DOHH2 (cell line): ENCODE results near the gene SLC1A4.

Experiments used
- H3F3A ChIP-seq: fragments of 200-600 bp; sonication (generic), shearing (Covaris generic); 2 replicates; pipeline ENCODE4 v1.6.0; 2016; ENCODE audit warnings: antibody characterized with exemption, mild to moderate bottlenecking; ENCODE audit not compliant: control insufficient read depth, insufficient read depth
- H3K27ac ChIP-seq: fragments of 200-600 bp; sonication (generic); 2 replicates; pipeline ENCODE4 v1.5.1; 2014; ENCODE audit warnings: low read depth, mild to moderate bottlenecking, low read length, moderate library complexity
- H3K27me3 ChIP-seq: fragments of 200-600 bp; sonication (generic); 2 replicates; pipeline ENCODE4 v1.6.1; 2014; ENCODE audit warnings: mild to moderate bottlenecking, low read length, mixed read lengths; ENCODE audit not compliant: control insufficient read depth
- H3K36me3 ChIP-seq: fragments of 200-600 bp; sonication (generic); 2 replicates; pipeline ENCODE4 v1.6.1; 2014; ENCODE audit warnings: mild to moderate bottlenecking, low read length, moderate library complexity, mixed read lengths; ENCODE audit not compliant: control insufficient read depth
- H3K4me1 ChIP-seq: fragments of 200-600 bp; sonication (generic); 2 replicates; pipeline ENCODE4 v1.6.1; 2014; ENCODE audit warnings: mild to moderate bottlenecking, low read length, mixed read lengths; ENCODE audit not compliant: control insufficient read depth
- H3K4me2 ChIP-seq: fragments of 200-600 bp; sonication (generic); 2 replicates; pipeline ENCODE4 v1.6.0; 2014; ENCODE audit warnings: mild to moderate bottlenecking, low read length, moderate library complexity
- H3K4me3 ChIP-seq: fragments of 200-600 bp; sonication (generic); 2 replicates; pipeline ENCODE4 v1.5.1; 2014; ENCODE audit warnings: mild to moderate bottlenecking, low read length, mixed read lengths
- H3K79me2 ChIP-seq: fragments of 200-600 bp; sonication (generic); 2 replicates; pipeline ENCODE4 v1.6.1; 2014; ENCODE audit warnings: mild to moderate bottlenecking, low read length, mixed read lengths; ENCODE audit not compliant: control insufficient read depth
- H3K9me2 ChIP-seq: fragments of 200-600 bp; sonication (generic); replicated peaks from 2 replicates; pipeline ENCODE4 v1.6.1; 2014; ENCODE audit warnings: mild to moderate bottlenecking, low read length, mixed read lengths; ENCODE audit not compliant: control insufficient read depth
- H3K9me3 ChIP-seq: fragments of 200-600 bp; sonication (generic); 2 replicates; pipeline ENCODE4 v1.6.1; 2014; ENCODE audit warnings: antibody characterized with exemption, low read length, mixed read lengths; ENCODE audit not compliant: control insufficient read depth, insufficient read depth
- H4K20me1 ChIP-seq: fragments of 200-600 bp; sonication (generic); 2 replicates; pipeline ENCODE4 v1.6.0; 2014; ENCODE audit warnings: low read depth, mild to moderate bottlenecking, antibody characterized with exemption, low read length, moderate library complexity; ENCODE audit not compliant: control insufficient read depth, insufficient read depth
- EZH2phosphoT487 ChIP-seq: fragments of 200-600 bp; sonication (generic); IDR thresholded peaks from 2 replicates; pipeline ENCODE4 v1.6.1; 2017; ENCODE audit warnings: borderline replicate concordance, mild to moderate bottlenecking, antibody characterized with exemption, low read length, moderate library complexity, mixed read lengths
- TF ChIP-seq, protein P1 (sequence below): fragments of 200-600 bp; sonication (generic); IDR thresholded peaks from one replicate; pipeline ENCODE4 v1.5.1; 2014; ENCODE audit warnings: antibody characterized with exemption, mild to moderate bottlenecking, low read depth, low read length; ENCODE audit not compliant: poor library complexity, severe bottlenecking

The SLC1A4 gene

GRCh38 chr2:64989126-64989981 lies at the start of gene SLC1A4:
Gene SLC1A4 (plus strand): TSS chr2:64989399. CDS start chr2:64989644, 245 bp downstream.
- Histone ChIP-seq H3K9me3 (no peaks in the 10 kb centered on the region), H3K4me1 (peaks cover 50% of the 10 kb centered on the region), H3K27ac (peak within 1 kb of the TSS; percentile 64), H3K9me2 (no peaks in the 10 kb centered on the region), H3K4me3 (peak within 1 kb of the TSS; percentile 98), H3F3A (peaks cover 2% of the 10 kb centered on the region; the same call in 1 of the 2 replicates), H4K20me1 (peaks cover 10% of the 10 kb centered on the region), H3K36me3 (peaks cover 44% of the 10 kb centered on the region), H3K79me2 (peaks cover 56% of the 10 kb centered on the region), H3K4me2 (peak within 1 kb of the TSS; percentile 77), H3K27me3 (no peaks in the 10 kb centered on the region)
- TF ChIP-seq, protein P1, sequence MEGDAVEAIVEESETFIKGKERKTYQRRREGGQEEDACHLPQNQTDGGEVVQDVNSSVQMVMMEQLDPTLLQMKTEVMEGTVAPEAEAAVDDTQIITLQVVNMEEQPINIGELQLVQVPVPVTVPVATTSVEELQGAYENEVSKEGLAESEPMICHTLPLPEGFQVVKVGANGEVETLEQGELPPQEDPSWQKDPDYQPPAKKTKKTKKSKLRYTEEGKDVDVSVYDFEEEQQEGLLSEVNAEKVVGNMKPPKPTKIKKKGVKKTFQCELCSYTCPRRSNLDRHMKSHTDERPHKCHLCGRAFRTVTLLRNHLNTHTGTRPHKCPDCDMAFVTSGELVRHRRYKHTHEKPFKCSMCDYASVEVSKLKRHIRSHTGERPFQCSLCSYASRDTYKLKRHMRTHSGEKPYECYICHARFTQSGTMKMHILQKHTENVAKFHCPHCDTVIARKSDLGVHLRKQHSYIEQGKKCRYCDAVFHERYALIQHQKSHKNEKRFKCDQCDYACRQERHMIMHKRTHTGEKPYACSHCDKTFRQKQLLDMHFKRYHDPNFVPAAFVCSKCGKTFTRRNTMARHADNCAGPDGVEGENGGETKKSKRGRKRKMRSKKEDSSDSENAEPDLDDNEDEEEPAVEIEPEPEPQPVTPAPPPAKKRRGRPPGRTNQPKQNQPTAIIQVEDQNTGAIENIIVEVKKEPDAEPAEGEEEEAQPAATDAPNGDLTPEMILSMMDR, result no peak
- TF ChIP-seq EZH2phosphoT487, result no peak

GRCh38 chr2:64941143-64941542 lies 48.1 kb upstream of the SLC1A4 start:
- H3K4me3 ChIP-seq, result no peak overlapping the region
- peaks cover 64% of the 10 kb centered on the region for H3K4me1 ChIP-seq
- no peak overlapping the region for H3K27ac ChIP-seq
- no peaks in the 10 kb centered on the region for H3K9me2 ChIP-seq
- TF ChIP-seq EZH2phosphoT487, result no peak
- TF ChIP-seq, protein P1, result peak; percentile 17
- no peaks in the 10 kb centered on the region for H3K27me3 ChIP-seq
- H3K36me3 ChIP-seq, result peaks cover 6% of the 10 kb centered on the region; the same call in 1 of the 2 replicates
- H4K20me1 ChIP-seq, result no peaks in the 10 kb centered on the region
- no peaks in the 10 kb centered on the region for H3K9me3 ChIP-seq
- no peak overlapping the region for H3K4me2 ChIP-seq
- H3F3A ChIP-seq, result no peaks in the 10 kb centered on the region; the same call in 1 of the 2 replicates
- H3K79me2 ChIP-seq, result no peaks in the 10 kb centered on the region

DNA sequence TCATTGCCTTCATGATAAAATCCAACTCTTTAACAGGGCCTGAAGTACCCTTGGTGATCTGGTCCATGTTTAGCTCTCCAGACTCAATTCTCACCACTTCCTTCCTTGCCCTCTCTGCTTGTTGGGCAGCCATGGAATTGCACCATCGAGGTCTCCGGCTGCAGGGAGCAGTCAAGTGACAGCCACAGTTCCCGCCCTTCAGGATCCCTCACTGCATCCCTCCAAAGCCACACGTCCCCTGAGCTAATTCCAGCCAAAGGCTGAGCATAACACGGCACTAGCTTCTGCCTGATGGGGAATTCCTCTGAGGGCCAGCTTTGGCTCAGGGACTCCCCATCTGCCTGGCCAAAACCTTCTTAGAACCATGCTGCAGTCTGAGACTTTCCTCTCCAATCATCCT lies 47.4 kb upstream of the SLC1A4 start:
- Histone ChIP-seq H3K4me1 (peaks cover 68% of the 10 kb centered on the region), H3K9me2 (no peaks in the 10 kb centered on the region), H3K9me3 (no peaks in the 10 kb centered on the region), H3K36me3 (peaks cover 6% of the 10 kb centered on the region; the same call in 1 of the 2 replicates), H3F3A (no peaks in the 10 kb centered on the region; the same call in 1 of the 2 replicates), H3K79me2 (no peaks in the 10 kb centered on the region), H3K4me3 (no peak overlapping the region), H3K27ac (no peak overlapping the region), H3K27me3 (no peaks in the 10 kb centered on the region), H3K4me2 (no peak overlapping the region), H4K20me1 (no peaks in the 10 kb centered on the region)
- TF ChIP-seq, protein P1, result no peak
- TF ChIP-seq EZH2phosphoT487, result no peak
